Choroid plexus epithelial cell (primary cell): ENCODE results near the gene KIRREL2.

ENCODE experiments used
- DNase-seq: peaks from one replicate; pipeline ENCODE4 v3.0.0-alpha.2; 2010; ENCODE audit warnings: low read depth
- H3K4me3 ChIP-seq: 2 replicates; pipeline ENCODE4 v1.5.1; 2011; ENCODE audit warnings: low read depth, mild to moderate bottlenecking, control low read depth, low read length, moderate library complexity
- CTCF ChIP-seq: conservative IDR thresholded peaks from 2 replicates; pipeline ENCODE4 v1.5.1; 2011; ENCODE audit warnings: low read depth, mild to moderate bottlenecking, control low read depth, inconsistent platforms, low read length, moderate library complexity

The KIRREL2 gene

GRCh38 chr19:35845215-35846037 is 11.3 kb upstream of the KIRREL2 start:
- no peak for TF ChIP-seq CTCF
- H3K4me3 ChIP-seq, result no peak overlapping the region
- no peak for DNase-seq

GRCh38 chr19:35846038-35846668 is 10.6 kb upstream of the KIRREL2 start:
- no peak overlapping the region for H3K4me3 ChIP-seq
- TF ChIP-seq CTCF, result no peak
- DNase-seq, result peak; percentile 5

GRCh38 chr19:35847911-35848310 is 8.8 kb upstream of the KIRREL2 start:
- H3K4me3 ChIP-seq, result no peak overlapping the region
- no peak for TF ChIP-seq CTCF
- DNase-seq, result no peak

GRCh38 chr19:35848486-35848885 is 8.2 kb upstream of the KIRREL2 start:
- TF ChIP-seq CTCF, result no peak
- H3K4me3 ChIP-seq, result no peak overlapping the region
- no peak for DNase-seq

- no peak for DNase-seq
- no peak overlapping the region for H3K4me3 ChIP-seq
- no peak for TF ChIP-seq CTCF
Observed at GRCh38 chr19:35848919-35849505, 7.7 kb upstream of the KIRREL2 start.

GRCh38 chr19:35851213-35852028 is 5.3 kb upstream of the KIRREL2 start:
- DNase-seq, result no peak
- no peak overlapping the region for H3K4me3 ChIP-seq
- no peak for TF ChIP-seq CTCF
